Erythroblast (primary cell): ENCODE measurements around the gene MED8.

ENCODE experiments used
- GATA1 ChIP-seq: IDR thresholded peaks from 2 replicates; pipeline ENCODE4 v1.6.1; 2011; ENCODE audit warnings: low read depth, mild to moderate bottlenecking, control low read depth, low read length, moderate library complexity
- POLR2A ChIP-seq: IDR thresholded peaks from 2 replicates; pipeline ENCODE4 v1.6.1; 2011; ENCODE audit warnings: mild to moderate bottlenecking, low read length

- TF ChIP-seq POLR2A (no peak), GATA1 (no peak)
Observed at GRCh38 chr1:43432907-43433306, 43.3 kb upstream of the MED8 start.
